NB4 (cell line): ENCODE data around the gene SMPX.

ENCODE experiments used
- DNase-seq: peaks from one replicate; pipeline ENCODE4 v3.0.0; 2010; ENCODE audit warnings: low read depth
- H3K4me3 ChIP-seq: one replicate; pipeline ENCODE4 v1.5.1; 2011; ENCODE audit warnings: mild to moderate bottlenecking, low read depth, low read length, moderate library complexity
- MYC ChIP-seq: IDR thresholded peaks from 2 replicates; pipeline ENCODE4 v1.6.1; 2011; ENCODE audit warnings: low read depth, low read length
- POLR2A ChIP-seq: IDR thresholded peaks from 2 replicates; pipeline ENCODE4 v1.6.1; 2011; ENCODE audit warnings: mild to moderate bottlenecking; ENCODE audit not compliant: insufficient read length; ENCODE audit errors: extremely low read depth
- TF ChIP-seq, protein P1 (sequence below): IDR thresholded peaks from 2 replicates; pipeline ENCODE4 v1.6.1; 2011; ENCODE audit warnings: low read depth, low read length
- TF ChIP-seq, protein P2 (sequence below): IDR thresholded peaks from one replicate; pipeline ENCODE4 v1.5.1; 2012; ENCODE audit warnings: low read depth, low read length

The SMPX gene

DNA sequence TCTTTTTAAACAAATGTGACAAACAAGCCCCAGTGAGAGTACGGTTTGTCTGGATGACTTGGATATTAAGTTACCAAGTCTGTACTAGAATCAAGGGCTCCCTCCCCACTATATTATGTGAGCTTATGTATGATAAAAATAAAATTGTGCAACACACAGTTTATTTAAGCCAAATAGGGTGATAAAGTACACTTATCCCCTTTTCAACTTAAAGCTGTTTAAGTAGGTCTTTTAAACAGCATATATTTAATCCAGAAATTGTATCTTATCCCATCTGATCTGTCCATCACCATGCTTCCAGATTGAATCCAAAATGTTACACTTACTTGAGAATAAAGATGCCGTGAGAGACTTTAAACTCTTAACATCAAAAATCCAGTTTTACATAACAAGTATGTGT lies 97.8 kb downstream of the SMPX start:
- TF ChIP-seq, protein P1, sequence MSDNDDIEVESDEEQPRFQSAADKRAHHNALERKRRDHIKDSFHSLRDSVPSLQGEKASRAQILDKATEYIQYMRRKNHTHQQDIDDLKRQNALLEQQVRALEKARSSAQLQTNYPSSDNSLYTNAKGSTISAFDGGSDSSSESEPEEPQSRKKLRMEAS, result no peak
- TF ChIP-seq POLR2A (no peak), MYC (no peak)
- TF ChIP-seq, protein P2, sequence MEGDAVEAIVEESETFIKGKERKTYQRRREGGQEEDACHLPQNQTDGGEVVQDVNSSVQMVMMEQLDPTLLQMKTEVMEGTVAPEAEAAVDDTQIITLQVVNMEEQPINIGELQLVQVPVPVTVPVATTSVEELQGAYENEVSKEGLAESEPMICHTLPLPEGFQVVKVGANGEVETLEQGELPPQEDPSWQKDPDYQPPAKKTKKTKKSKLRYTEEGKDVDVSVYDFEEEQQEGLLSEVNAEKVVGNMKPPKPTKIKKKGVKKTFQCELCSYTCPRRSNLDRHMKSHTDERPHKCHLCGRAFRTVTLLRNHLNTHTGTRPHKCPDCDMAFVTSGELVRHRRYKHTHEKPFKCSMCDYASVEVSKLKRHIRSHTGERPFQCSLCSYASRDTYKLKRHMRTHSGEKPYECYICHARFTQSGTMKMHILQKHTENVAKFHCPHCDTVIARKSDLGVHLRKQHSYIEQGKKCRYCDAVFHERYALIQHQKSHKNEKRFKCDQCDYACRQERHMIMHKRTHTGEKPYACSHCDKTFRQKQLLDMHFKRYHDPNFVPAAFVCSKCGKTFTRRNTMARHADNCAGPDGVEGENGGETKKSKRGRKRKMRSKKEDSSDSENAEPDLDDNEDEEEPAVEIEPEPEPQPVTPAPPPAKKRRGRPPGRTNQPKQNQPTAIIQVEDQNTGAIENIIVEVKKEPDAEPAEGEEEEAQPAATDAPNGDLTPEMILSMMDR, result no peak
- no peak overlapping the region for H3K4me3 ChIP-seq
- DNase-seq, result no peak

DNA sequence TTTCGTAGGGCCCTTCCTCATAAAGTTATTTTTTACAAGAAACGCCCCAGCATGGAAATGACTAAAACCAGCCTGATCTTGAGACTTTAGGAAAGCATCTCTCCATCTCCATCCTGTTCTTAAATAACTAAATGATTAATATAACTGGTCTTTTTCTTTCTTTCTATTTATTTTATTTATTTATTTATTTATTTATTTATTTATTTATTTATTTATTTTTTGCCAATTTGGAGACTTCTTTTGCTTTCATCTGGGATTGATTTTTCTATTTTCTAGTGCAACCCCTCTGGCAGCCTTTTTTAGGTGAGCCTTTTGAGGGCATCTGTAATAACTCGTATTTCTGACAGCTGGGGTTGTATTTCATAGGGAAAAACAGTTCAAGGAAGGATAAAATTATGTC lies 98.6 kb downstream of the SMPX start:
- no peak overlapping the region for H3K4me3 ChIP-seq

DNA sequence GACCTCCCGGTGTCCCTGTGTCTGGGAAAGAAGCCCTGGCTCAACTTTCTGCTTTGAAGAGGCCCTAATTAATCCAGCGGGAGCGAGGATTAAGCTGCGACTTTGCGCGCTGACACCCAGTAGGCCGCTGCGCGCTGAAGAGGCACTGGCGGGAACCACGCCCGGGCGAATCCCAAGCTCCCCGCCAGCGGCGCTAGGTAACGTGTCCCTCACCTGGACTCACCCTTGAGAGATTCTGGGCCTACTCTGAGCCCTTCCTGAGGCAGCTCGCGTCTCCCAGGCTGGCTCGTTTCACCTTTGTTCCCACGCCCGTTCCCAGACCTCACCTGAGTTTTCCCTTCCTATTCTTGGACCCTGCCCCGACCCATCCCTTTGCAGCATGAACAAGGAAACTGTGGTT lies 99.2 kb downstream of the SMPX start:
- TF ChIP-seq MYC, result no peak
- TF ChIP-seq, protein P1, result no peak
- TF ChIP-seq, protein P2, result no peak
- no peak overlapping the region for H3K4me3 ChIP-seq
- DNase-seq, result no peak

More for the DNA sequence above, 98.6 kb downstream of the SMPX start:
- TF ChIP-seq MYC (no peak), POLR2A (no peak)
- TF ChIP-seq, protein P1, result no peak
- TF ChIP-seq, protein P2, result no peak
- DNase-seq, result no peak

DNA sequence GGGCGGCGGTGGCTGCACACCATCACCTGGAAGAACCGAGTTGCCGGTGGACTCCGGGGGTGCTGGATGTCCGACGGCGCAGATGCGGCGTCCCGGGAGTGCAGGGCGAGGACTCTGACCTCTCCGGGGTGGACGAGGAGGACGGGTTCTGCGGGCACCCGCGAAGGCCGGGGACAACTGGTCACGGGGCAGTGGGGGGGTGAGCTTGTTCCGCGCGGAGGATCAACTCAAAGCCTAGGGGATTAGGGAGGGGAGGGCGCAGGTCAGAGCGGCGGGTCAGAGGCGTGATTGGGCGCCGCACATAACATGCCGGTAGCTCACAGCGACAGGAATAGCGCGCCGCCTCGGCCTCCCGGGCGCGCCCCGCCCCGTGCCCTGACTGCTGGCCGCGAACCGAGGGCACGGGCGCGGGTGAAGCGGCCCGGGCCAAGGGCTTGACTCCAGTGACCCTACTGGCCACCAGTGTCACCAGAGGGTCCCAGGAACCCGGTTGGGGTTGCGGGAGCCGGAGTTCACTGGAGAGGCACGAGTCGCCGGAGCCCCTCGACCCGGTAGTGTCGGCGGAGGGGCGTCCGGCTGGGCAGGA lies 99.7 kb downstream of the SMPX start, which contains the start of gene KLHL34:
Gene KLHL34, minus strand, starts transcription at position 179 of the 586 bp plus-strand sequence. CDS start 542 bp downstream, outside the sequence.
- no peak for DNase-seq
- no peak within 1 kb of the TSS for H3K4me3 ChIP-seq
- TF ChIP-seq, protein P1, result no peak
- no peak for TF ChIP-seq POLR2A
- TF ChIP-seq MYC, result no peak
- TF ChIP-seq, protein P2, result no peak

DNA sequence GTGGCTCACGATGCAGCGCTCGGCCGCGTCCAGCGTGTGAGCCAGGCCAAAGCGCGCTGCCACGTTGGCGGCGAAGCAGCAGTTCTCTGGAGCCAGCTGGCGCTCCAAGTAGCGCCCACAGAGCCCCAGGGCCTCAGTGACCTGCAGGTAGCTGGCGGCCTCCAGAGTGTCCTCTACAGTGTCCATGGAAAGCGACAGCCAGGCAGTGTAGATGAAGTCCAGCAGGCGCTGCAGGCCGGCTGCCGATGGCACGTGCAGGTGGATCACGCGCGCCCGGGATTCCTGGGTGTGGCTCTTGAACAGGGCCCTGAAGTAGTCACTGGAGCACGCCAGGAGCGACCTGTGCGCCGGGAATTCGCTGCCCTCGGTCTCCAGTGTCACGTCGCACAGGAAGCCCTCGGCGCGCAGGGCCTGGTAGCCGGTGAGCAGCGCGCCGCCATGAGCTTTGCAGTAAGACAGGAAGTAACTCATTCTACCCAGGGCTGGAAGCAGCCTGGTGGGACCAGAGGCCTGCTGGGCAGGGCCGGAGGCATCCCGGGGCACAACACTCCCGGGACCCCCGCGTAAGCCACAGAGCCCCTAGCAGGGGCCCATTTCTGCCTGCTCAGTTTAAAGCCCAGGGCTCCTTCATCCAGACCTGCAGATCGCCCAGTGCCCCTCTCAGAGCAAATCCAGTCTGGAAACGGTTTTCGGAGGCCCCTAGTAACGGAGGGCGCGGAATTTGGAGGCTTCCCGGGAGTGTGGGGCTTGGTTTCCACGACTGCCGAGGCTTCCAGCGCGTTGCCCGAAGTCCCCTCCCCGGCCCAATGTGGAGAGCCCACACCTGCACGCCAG lies 100.4 kb downstream of the SMPX start:
- DNase-seq, result no peak
- TF ChIP-seq, protein P2, result no peak
- TF ChIP-seq, protein P1, result no peak
- TF ChIP-seq POLR2A (no peak), MYC (no peak)
- no peak overlapping the region for H3K4me3 ChIP-seq
